Measurements from ENCODE around the gene BNC2.
"Not testable (repeated sequence)": the region's sequence is repeated elsewhere in the genome, so short reads cannot be mapped to it uniquely, and the experiment has no call there.

Gene BNC2

GRCh38 chr9:16542290-16542689, 328.2 kb downstream of the BNC2 start:
- DNase-seq (no peak), ATAC-seq (no peak)
- Mint-ChIP-seq H3K9me3 (peaks cover 3% of the 10 kb centered on the region), H3K27me3 (no peaks in the 10 kb centered on the region), H3K36me3 (ENCODE audit: low read depth) (no peaks in the 10 kb centered on the region), H3K27ac (no peak overlapping the region), H3K4me1 (no peaks in the 10 kb centered on the region), H3K4me3 (no peak overlapping the region)

- no peaks in the 10 kb centered on the region for H3K27me3 Mint-ChIP-seq
- no peaks in the 10 kb centered on the region for H3K36me3 Mint-ChIP-seq (ENCODE audit: low read depth)
- ATAC-seq (no peak), DNase-seq (no peak)
- no peak overlapping the region for H3K4me3 Mint-ChIP-seq
- peaks cover 3% of the 10 kb centered on the region for H3K9me3 Mint-ChIP-seq
- H3K4me1 Mint-ChIP-seq: no peaks in the 10 kb centered on the region
- H3K27ac Mint-ChIP-seq: no peak overlapping the region
Measured at GRCh38 chr9:16540743-16541613, 329.5 kb downstream of the BNC2 start.

- not testable (repeated sequence) for H3K36me3 Mint-ChIP-seq (ENCODE audit: low read depth); H3K4me1 Mint-ChIP-seq; ATAC-seq; H3K27me3 Mint-ChIP-seq; DNase-seq; H3K4me3 Mint-ChIP-seq; H3K27ac Mint-ChIP-seq; H3K9me3 Mint-ChIP-seq
Measured at GRCh38 chr9:16539626-16540025, 330.8 kb downstream of the BNC2 start.

DNA sequence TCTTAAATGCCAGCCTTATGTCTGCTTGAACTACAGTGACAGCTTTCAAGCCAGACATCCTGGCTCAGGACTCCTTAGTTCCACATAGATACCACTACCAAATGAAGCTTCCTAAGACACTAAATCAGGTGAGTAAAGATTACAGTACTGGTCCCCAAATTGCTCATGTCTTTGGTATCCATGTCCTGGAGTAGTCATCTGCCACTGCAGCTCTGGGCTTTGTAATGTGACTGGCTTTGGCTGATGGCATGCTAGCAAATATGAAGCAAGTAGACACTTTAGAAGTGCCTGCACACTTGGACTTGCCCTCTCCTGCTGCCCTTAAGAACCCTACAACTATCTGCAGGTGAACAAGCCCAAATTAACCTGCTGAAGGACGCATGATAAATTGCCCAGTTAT, 334.9 kb downstream of the BNC2 start:
- DNase-seq (no peak), ATAC-seq (no peak)
- Mint-ChIP-seq H3K27me3 (peaks cover 1% of the 10 kb centered on the region), H3K9me3 (no peaks in the 10 kb centered on the region), H3K4me1 (no peaks in the 10 kb centered on the region), H3K27ac (no peak overlapping the region), H3K4me3 (no peak overlapping the region), H3K36me3 (ENCODE audit: low read depth) (no peaks in the 10 kb centered on the region)

GRCh38 chr9:16532681-16533450, 337.6 kb downstream of the BNC2 start:
- H3K4me3 Mint-ChIP-seq: no peak overlapping the region
- no peak for ATAC-seq
- H3K27me3 Mint-ChIP-seq: peaks cover 2% of the 10 kb centered on the region
- H3K4me1 Mint-ChIP-seq: no peaks in the 10 kb centered on the region
- no peak for DNase-seq
- H3K27ac Mint-ChIP-seq: no peak overlapping the region
- no peaks in the 10 kb centered on the region for H3K36me3 Mint-ChIP-seq (ENCODE audit: low read depth)
- H3K9me3 Mint-ChIP-seq: no peaks in the 10 kb centered on the region

- no peaks in the 10 kb centered on the region for H3K36me3 Mint-ChIP-seq (ENCODE audit: low read depth)
- H3K9me3 Mint-ChIP-seq: no peaks in the 10 kb centered on the region
- H3K27me3 Mint-ChIP-seq: peaks cover 2% of the 10 kb centered on the region
- no peak overlapping the region for H3K4me3 Mint-ChIP-seq
- ATAC-seq (no peak), DNase-seq (no peak)
- H3K27ac Mint-ChIP-seq: no peak overlapping the region
- no peaks in the 10 kb centered on the region for H3K4me1 Mint-ChIP-seq
Measured at GRCh38 chr9:16532272-16532671, 338.2 kb downstream of the BNC2 start.

DNA sequence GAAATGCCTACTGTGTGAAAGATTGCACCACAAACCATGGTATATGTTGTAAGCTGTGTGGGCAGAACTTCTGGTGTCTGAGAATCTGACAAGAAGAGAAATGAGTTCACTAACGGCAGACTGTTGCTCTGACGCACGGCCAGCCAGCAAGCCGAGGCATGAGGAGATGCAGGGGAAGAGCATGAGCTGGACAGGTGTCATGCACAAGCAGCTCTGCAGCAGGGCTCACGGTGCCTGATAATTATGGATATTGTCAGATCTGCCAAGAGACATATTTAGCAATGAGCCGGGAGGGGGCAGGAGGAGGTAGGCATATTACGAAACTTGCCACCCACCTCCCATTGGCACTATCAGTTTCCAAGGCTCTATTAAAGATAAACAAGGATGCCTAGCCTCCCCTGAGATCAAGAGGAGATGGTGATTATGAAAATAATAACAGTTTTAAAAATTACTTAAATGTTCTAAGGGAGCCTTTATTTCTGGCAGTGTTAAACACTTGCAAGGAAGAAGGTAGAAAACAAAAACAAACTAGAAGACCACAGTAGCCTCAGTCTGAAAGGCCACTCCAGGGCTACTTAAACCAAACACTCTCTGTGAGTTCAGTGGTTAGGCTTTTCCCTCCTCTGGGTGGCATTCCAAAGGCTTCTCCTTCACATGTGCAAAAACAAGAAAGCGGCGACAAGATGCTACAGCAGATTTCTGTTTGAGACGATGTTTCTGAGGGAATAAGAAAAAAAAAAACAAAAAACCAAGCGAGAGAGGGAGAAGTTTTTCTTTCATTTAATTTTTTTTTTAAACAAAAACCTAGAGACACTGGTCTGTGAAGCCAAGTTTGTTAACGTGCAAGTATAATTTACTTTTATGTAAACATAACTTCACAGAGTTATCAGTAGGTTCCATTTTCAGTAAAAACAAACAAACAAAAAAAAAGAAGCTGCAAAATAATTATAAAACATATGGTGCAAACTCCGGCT, 339.5 kb downstream of the BNC2 start:
- DNase-seq (no peak), ATAC-seq (no peak)
- Mint-ChIP-seq H3K27ac (no peak overlapping the region), H3K27me3 (peaks cover 2% of the 10 kb centered on the region), H3K9me3 (no peaks in the 10 kb centered on the region), H3K4me1 (no peaks in the 10 kb centered on the region), H3K36me3 (ENCODE audit: low read depth) (no peaks in the 10 kb centered on the region), H3K4me3 (no peak overlapping the region)

DNA sequence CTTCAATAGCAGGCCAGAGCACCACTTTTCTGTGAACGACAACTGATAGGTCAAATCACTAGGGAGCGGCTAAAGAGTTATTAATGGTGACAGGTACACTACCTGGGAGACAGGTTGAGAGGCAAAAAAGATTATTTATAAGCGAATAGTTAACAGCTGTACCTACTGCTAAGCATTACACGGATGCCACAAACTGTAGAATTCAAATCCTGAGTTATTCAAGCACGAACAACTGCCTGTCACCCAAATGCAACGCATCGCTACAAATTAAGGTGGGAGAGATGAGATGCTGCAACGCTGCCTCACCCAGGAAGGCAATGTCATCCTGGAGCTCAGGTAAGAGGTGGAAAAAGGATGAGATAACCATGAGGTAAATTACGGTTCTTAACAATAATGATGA, 342.9 kb downstream of the BNC2 start:
- Mint-ChIP-seq H3K27ac (no peak overlapping the region), H3K4me3 (no peak overlapping the region), H3K9me3 (no peaks in the 10 kb centered on the region), H3K4me1 (no peaks in the 10 kb centered on the region), H3K27me3 (peaks cover 2% of the 10 kb centered on the region), H3K36me3 (ENCODE audit: low read depth) (no peaks in the 10 kb centered on the region)
- ATAC-seq: no peak
- no peak for DNase-seq

- Mint-ChIP-seq H3K27me3 (peaks cover 4% of the 10 kb centered on the region), H3K27ac (no peak overlapping the region), H3K36me3 (ENCODE audit: low read depth) (no peaks in the 10 kb centered on the region), H3K4me3 (no peak overlapping the region), H3K4me1 (no peaks in the 10 kb centered on the region), H3K9me3 (no peaks in the 10 kb centered on the region)
- ATAC-seq (no peak), DNase-seq (no peak)
Measured at GRCh38 chr9:16526380-16526779, 344.1 kb downstream of the BNC2 start.

- Mint-ChIP-seq H3K36me3 (ENCODE audit: low read depth) (no peaks in the 10 kb centered on the region), H3K9me3 (no peaks in the 10 kb centered on the region), H3K4me1 (no peaks in the 10 kb centered on the region), H3K27me3 (peaks cover 1% of the 10 kb centered on the region), H3K4me3 (no peak overlapping the region), H3K27ac (no peak overlapping the region)
- ATAC-seq (no peak), DNase-seq (no peak)
Measured at GRCh38 chr9:16524823-16525222, 345.6 kb downstream of the BNC2 start.

GRCh38 chr9:16524078-16524477, 346.4 kb downstream of the BNC2 start:
- H3K9me3 Mint-ChIP-seq: no peaks in the 10 kb centered on the region
- no peak overlapping the region for H3K4me3 Mint-ChIP-seq
- no peaks in the 10 kb centered on the region for H3K36me3 Mint-ChIP-seq (ENCODE audit: low read depth)
- H3K27ac Mint-ChIP-seq: no peak overlapping the region
- DNase-seq (no peak), ATAC-seq (no peak)
- H3K4me1 Mint-ChIP-seq: no peaks in the 10 kb centered on the region
- peaks cover 1% of the 10 kb centered on the region for H3K27me3 Mint-ChIP-seq

DNA sequence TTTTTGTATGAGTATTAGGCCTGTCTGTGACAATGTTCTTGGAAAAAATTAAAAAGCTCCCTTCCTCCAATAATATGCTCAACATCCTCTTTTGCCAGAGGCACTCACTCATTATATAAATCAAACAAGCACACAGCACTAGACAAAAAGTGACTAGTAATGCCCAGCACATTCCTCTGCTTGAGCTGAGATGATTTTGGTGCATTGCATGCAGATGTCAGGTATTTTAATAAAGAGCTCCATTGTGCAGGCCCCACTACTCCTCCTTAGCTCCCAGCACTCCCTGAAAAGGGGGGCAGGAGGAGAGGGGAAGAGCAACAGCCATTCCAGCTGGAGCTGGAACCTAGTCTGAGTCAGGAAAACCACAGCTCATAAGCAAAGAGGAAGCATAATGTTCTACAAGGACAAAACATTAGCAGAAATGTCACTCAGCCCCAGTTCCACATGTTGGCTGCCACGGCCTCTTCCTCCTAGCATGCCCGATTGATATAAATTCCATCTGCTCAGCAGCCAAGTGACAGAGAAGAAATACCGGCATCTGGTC, 348.5 kb downstream of the BNC2 start:
- DNase-seq: no peak
- H3K4me3 Mint-ChIP-seq: no peak overlapping the region
- H3K36me3 Mint-ChIP-seq (ENCODE audit: low read depth): no peaks in the 10 kb centered on the region
- ATAC-seq: no peak
- H3K27ac Mint-ChIP-seq: no peak overlapping the region
- no peaks in the 10 kb centered on the region for H3K4me1 Mint-ChIP-seq
- no peaks in the 10 kb centered on the region for H3K9me3 Mint-ChIP-seq
- peaks cover 1% of the 10 kb centered on the region for H3K27me3 Mint-ChIP-seq

- Mint-ChIP-seq H3K27ac (no peak overlapping the region), H3K9me3 (no peaks in the 10 kb centered on the region), H3K27me3 (peaks cover 1% of the 10 kb centered on the region), H3K36me3 (ENCODE audit: low read depth) (no peaks in the 10 kb centered on the region), H3K4me1 (no peaks in the 10 kb centered on the region), H3K4me3 (no peak overlapping the region)
- DNase-seq (no peak), ATAC-seq (no peak)
Measured at GRCh38 chr9:16519001-16519400, 351.5 kb downstream of the BNC2 start.

GRCh38 chr9:16516891-16517290, 353.6 kb downstream of the BNC2 start:
- DNase-seq (no peak), ATAC-seq (no peak)
- no peaks in the 10 kb centered on the region for H3K4me1 Mint-ChIP-seq
- no peaks in the 10 kb centered on the region for H3K9me3 Mint-ChIP-seq
- no peaks in the 10 kb centered on the region for H3K36me3 Mint-ChIP-seq (ENCODE audit: low read depth)
- no peak overlapping the region for H3K27ac Mint-ChIP-seq
- no peak overlapping the region for H3K4me3 Mint-ChIP-seq
- no peaks in the 10 kb centered on the region for H3K27me3 Mint-ChIP-seq
